ENCODE measurements around the gene TSPO2. TPM values are rescaled to one million over a fixed set of nuclear protein-coding genes. Genes with fewer than 3 reads are reported as not detected.

Gene TSPO2
- total RNA-seq, 1 donor from 2014 or later: 0.82 TPM

Other genes with a start within 250 kb of the TSPO2 start
- gene UNC5CL, start 3.2 kb upstream of the TSPO2 start, total RNA-seq: under 0.01 TPM
- not detected for gene APOBEC2, start 10.7 kb downstream of the TSPO2 start, total RNA-seq
- gene OARD1, start 29.9 kb downstream of the TSPO2 start, total RNA-seq: 6.9 TPM
- 34.6 TPM for gene NFYA, start 30.5 kb downstream of the TSPO2 start, total RNA-seq
- 0.41 TPM for gene TREML1, start 111.9 kb downstream of the TSPO2 start, total RNA-seq
- 4.9 TPM for gene TREM2, start 120.6 kb downstream of the TSPO2 start, total RNA-seq
- under 0.01 TPM for gene TREML2, start 158.7 kb downstream of the TSPO2 start, total RNA-seq
- gene TREML4, start 185.9 kb downstream of the TSPO2 start, total RNA-seq: not detected
- not detected for gene TREM1, start 244.2 kb downstream of the TSPO2 start, total RNA-seq

All from frontal cortex (tissue), 1 donor.